Loucy (cell line): Measurements from ENCODE around the gene RALA.

Experiments
- H2AFZ ChIP-seq: fragments of 200-600 bp; sonication (generic); 2 replicates; pipeline ENCODE4 v1.6.0; 2016; ENCODE audit warnings: antibody characterized with exemption, mild to moderate bottlenecking, low read length, moderate library complexity
- H3F3A ChIP-seq: fragments of 200-600 bp; 2 replicates; pipeline ENCODE4 v1.6.0; 2016; ENCODE audit warnings: antibody characterized with exemption, low read depth, mild to moderate bottlenecking
- H3K27me3 ChIP-seq: fragments of 200-600 bp; sonication (generic); 2 replicates; pipeline ENCODE4 v1.6.1; 2014; ENCODE audit warnings: low read length, mild to moderate bottlenecking; ENCODE audit not compliant: insufficient read depth, poor library complexity, severe bottlenecking
- H3K36me3 ChIP-seq: fragments of 200-600 bp; sonication (generic); 2 replicates; pipeline ENCODE4 v1.6.1; 2016; ENCODE audit warnings: low read length; ENCODE audit not compliant: insufficient read depth
- H3K4me1 ChIP-seq: fragments of 200-600 bp; sonication (generic); 2 replicates; pipeline ENCODE4 v1.5.1; 2014; ENCODE audit warnings: low read length, mild to moderate bottlenecking; ENCODE audit not compliant: insufficient read depth, poor library complexity, severe bottlenecking
- H3K4me2 ChIP-seq: fragments of 200-600 bp; sonication (generic); 2 replicates; pipeline ENCODE4 v1.6.0; 2014; ENCODE audit warnings: antibody characterized with exemption, low read length, low read depth, mild to moderate bottlenecking; ENCODE audit not compliant: poor library complexity, severe bottlenecking
- H3K4me3 ChIP-seq: fragments of 200-600 bp; sonication (generic); 2 replicates; pipeline ENCODE4 v1.5.1; 2014; ENCODE audit warnings: low read length, mild to moderate bottlenecking, mixed read lengths; ENCODE audit not compliant: poor library complexity, severe bottlenecking
- H3K79me2 ChIP-seq: fragments of 200-600 bp; sonication (generic); 2 replicates; pipeline ENCODE4 v1.6.1; 2014; ENCODE audit warnings: low read length; ENCODE audit not compliant: insufficient read depth
- H3K9ac ChIP-seq: fragments of 200-600 bp; sonication (generic); 2 replicates; pipeline ENCODE4 v1.6.0; 2014; ENCODE audit warnings: mild to moderate bottlenecking, low read depth, low read length, moderate library complexity; ENCODE audit not compliant: poor library complexity, severe bottlenecking
- H3K9me2 ChIP-seq: fragments of 200-600 bp; sonication (generic); replicated peaks from 2 replicates; pipeline ENCODE4 v1.6.1; 2016; ENCODE audit warnings: low read depth, low read length, mixed read lengths
- H3K9me3 ChIP-seq: fragments of 200-600 bp; sonication (generic); 2 replicates; pipeline ENCODE4 v1.6.1; 2014; ENCODE audit warnings: mild to moderate bottlenecking, antibody characterized with exemption, low read length, low read depth; ENCODE audit not compliant: insufficient read depth
- H4K20me1 ChIP-seq: fragments of 200-600 bp; sonication (generic); 2 replicates; pipeline ENCODE4 v1.6.0; 2014; ENCODE audit warnings: antibody characterized with exemption, low read length, mild to moderate bottlenecking; ENCODE audit not compliant: insufficient read depth, poor library complexity, severe bottlenecking
- CTCF ChIP-seq: fragments of 200-600 bp; sonication (generic); conservative IDR thresholded peaks from 2 replicates; pipeline ENCODE4 v1.5.1; 2014; ENCODE audit warnings: mild to moderate bottlenecking, antibody characterized with exemption, low read length
- EZH2phosphoT487 ChIP-seq: fragments of 200-600 bp; IDR thresholded peaks from 2 replicates; pipeline ENCODE4 v1.6.1; 2018; ENCODE audit warnings: antibody characterized with exemption, mild to moderate bottlenecking, moderate library complexity, borderline replicate concordance

RALA gene

GRCh38 chr7:39580149-39580874 is 43.1 kb upstream of the RALA start:
- Histone ChIP-seq H3K27me3 (no peaks in the 10 kb centered on the region), H3F3A (no peaks in the 10 kb centered on the region), H3K4me1 (no peaks in the 10 kb centered on the region), H2AFZ (peak overlapping the region; percentile 27; the same call in 1 of the 2 replicates), H3K79me2 (no peaks in the 10 kb centered on the region), H3K4me3 (no peak overlapping the region), H3K9me3 (no peaks in the 10 kb centered on the region), H3K9ac (no peak overlapping the region), H3K36me3 (no peaks in the 10 kb centered on the region), H3K9me2 (no peaks in the 10 kb centered on the region), H3K4me2 (no peak overlapping the region), H4K20me1 (no peaks in the 10 kb centered on the region)
- TF ChIP-seq CTCF (peak; percentile 89), EZH2phosphoT487 (no peak)

DNA sequence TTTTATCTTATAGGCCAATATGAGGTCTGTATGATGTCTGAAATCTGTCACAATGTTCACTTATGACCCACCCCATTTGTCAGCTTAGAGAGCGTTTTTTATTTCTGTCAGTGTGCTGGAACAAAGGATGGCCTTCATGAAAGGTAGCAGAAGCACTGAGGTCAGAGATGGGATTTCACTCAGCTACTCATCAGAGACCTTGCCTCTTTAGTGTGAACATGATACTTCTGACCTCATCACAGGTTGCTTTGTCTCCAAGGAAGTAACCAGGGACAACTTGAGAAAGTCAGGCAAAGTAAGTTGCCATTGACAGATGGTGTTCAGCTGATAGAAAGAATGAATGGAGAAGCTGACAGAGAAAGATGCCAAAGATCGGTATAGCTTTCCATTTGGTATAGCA is 40.8 kb upstream of the RALA start:
- no peaks in the 10 kb centered on the region for H3K4me1 ChIP-seq
- H3K9ac ChIP-seq: no peak overlapping the region
- H3F3A ChIP-seq: no peaks in the 10 kb centered on the region
- no peaks in the 10 kb centered on the region for H4K20me1 ChIP-seq
- no peaks in the 10 kb centered on the region for H3K9me3 ChIP-seq
- H2AFZ ChIP-seq: no peak overlapping the region
- H3K4me3 ChIP-seq: no peak overlapping the region
- H3K79me2 ChIP-seq: no peaks in the 10 kb centered on the region
- H3K36me3 ChIP-seq: no peaks in the 10 kb centered on the region
- no peaks in the 10 kb centered on the region for H3K27me3 ChIP-seq
- no peak overlapping the region for H3K4me2 ChIP-seq
- TF ChIP-seq EZH2phosphoT487 (no peak), CTCF (no peak)
- no peaks in the 10 kb centered on the region for H3K9me2 ChIP-seq

GRCh38 chr7:39583539-39583938 is 39.8 kb upstream of the RALA start:
- no peak for TF ChIP-seq CTCF
- Histone ChIP-seq H3K36me3 (no peaks in the 10 kb centered on the region), H3K9me2 (no peaks in the 10 kb centered on the region), H3K9me3 (no peaks in the 10 kb centered on the region), H3K27me3 (no peaks in the 10 kb centered on the region), H4K20me1 (no peaks in the 10 kb centered on the region), H3K4me3 (no peak overlapping the region), H3K79me2 (no peaks in the 10 kb centered on the region), H3K4me1 (no peaks in the 10 kb centered on the region), H3K4me2 (no peak overlapping the region), H3F3A (no peaks in the 10 kb centered on the region), H3K9ac (no peak overlapping the region), H2AFZ (no peak overlapping the region)
